SK-N-SH (cell line): ENCODE measurements around the gene FAM53A. TPM values are rescaled to one million over a fixed set of nuclear protein-coding genes. Genes with fewer than 3 reads are reported as not detected.

ENCODE experiments used
- CTCF ChIA-PET: fragments of 300-600, 350-600 bp; formaldehyde crosslinking; extraction: SDS; loops from one replicate; lab custom pipeline; 2021; lab: Yijun Ruan, JAX
- POLR2A ChIA-PET: fragments of 350-600 bp; sonication (Branson Sonifier 250); formaldehyde crosslinking; extraction: SDS; loops from one replicate; lab custom pipeline; 2020; ENCODE audit warnings: antibody characterized with exemption, inconsistent platforms; lab: Yijun Ruan, JAX
- DNase-seq: peaks from one replicate; pipeline ENCODE4 v3.0.0; 2012
- H2AFZ ChIP-seq: fragments of 200-600 bp; sonication (generic); 2 replicates; pipeline ENCODE4 v1.8.1; 2016; ENCODE audit warnings: antibody characterized with exemption, mild to moderate bottlenecking, low read depth
- H3F3A ChIP-seq: fragments of 200-600 bp; sonication (generic); replicated peaks from 2 replicates; pipeline ENCODE3; 2016; ENCODE audit warnings: antibody characterized with exemption, mild to moderate bottlenecking; ENCODE audit not compliant: insufficient read depth
- H3K27ac ChIP-seq, 2 experiments: fragments of 200-500 bp in 1 of 2; fragments of 200-600 bp in 1 of 2; sonication (Bioruptor generic) in 1 of 2; sonication (generic), shearing (Covaris generic) in 1 of 2; 2 replicates each; pipeline versions ENCODE4 v1.5.1 to v1.6.1; 2014 to 2016; ENCODE audit warnings: low read depth in 2 of 2, inconsistent platforms in 1 of 2, low read length in 1 of 2, mild to moderate bottlenecking in 1 of 2, mixed read lengths in 1 of 2
- H3K27me3 ChIP-seq: fragments of 200-600 bp; sonication (generic), shearing (Covaris generic); 2 replicates; pipeline ENCODE4 v1.6.1; 2016; ENCODE audit warnings: mixed run types; ENCODE audit not compliant: insufficient read depth
- H3K36me3 ChIP-seq, 2 experiments: fragments of 200-500 bp in 1 of 2; fragments of 200-600 bp in 1 of 2; sonication (Bioruptor generic) in 1 of 2; sonication (generic) in 1 of 2; replicated peaks in 1 of 2; 2 replicates each; pipeline versions ENCODE3 to v1.5.1; 2014 to 2016; ENCODE audit warnings: low read length in 1 of 2, mild to moderate bottlenecking in 1 of 2; ENCODE audit not compliant: insufficient read depth in 2 of 2, control insufficient read depth in 1 of 2
- H3K4me1 ChIP-seq, 2 experiments: fragments of 200-500 bp in 1 of 2; fragments of 200-600 bp in 1 of 2; sonication (Bioruptor generic) in 1 of 2; sonication (generic), shearing (Covaris generic) in 1 of 2; 2 replicates each; pipeline versions ENCODE4 v1.5.1 to v1.6.1; 2014 to 2016; ENCODE audit warnings: low read depth in 1 of 2, low read length in 1 of 2, mixed run types in 1 of 2; ENCODE audit not compliant: insufficient read depth in 2 of 2, control insufficient read depth in 1 of 2
- H3K4me2 ChIP-seq: fragments of 200-600 bp; sonication (generic), shearing (Covaris generic); 2 replicates; pipeline ENCODE4 v1.6.1; 2017; ENCODE audit warnings: mixed run types
- H3K4me3 ChIP-seq, 2 experiments: fragments of 200-500 bp in 1 of 2; fragments of 200-600 bp in 1 of 2; sonication (Bioruptor generic) in 1 of 2; sonication (generic), shearing (Covaris generic) in 1 of 2; 2 replicates each; pipeline versions ENCODE4 v1.5.1 to v1.8.1; 2014 to 2016; ENCODE audit warnings: low read depth in 2 of 2, inconsistent platforms in 1 of 2, low read length in 1 of 2, mild to moderate bottlenecking in 1 of 2, mixed read lengths in 1 of 2, moderate library complexity in 1 of 2
- H3K79me2 ChIP-seq: fragments of 200-600 bp; sonication (generic); 2 replicates; pipeline ENCODE4 v1.8.1; 2017; ENCODE audit warnings: mild to moderate bottlenecking; ENCODE audit not compliant: insufficient read depth
- H3K9ac ChIP-seq: fragments of 200-600 bp; sonication (generic); 2 replicates; pipeline ENCODE4 v1.6.1; 2017; ENCODE audit warnings: mixed run types
- H3K9me2 ChIP-seq: fragments of 200-600 bp; sonication (generic); 2 replicates; pipeline ENCODE4 v1.6.1; 2017; ENCODE audit warnings: mixed run types
- H3K9me3 ChIP-seq: fragments of 200-600 bp; sonication (generic); 2 replicates; pipeline ENCODE4 v1.6.1; 2017; ENCODE audit warnings: mixed run types, mild to moderate bottlenecking, moderate library complexity
- H4K20me1 ChIP-seq: fragments of 200-600 bp; sonication (generic); 2 replicates; pipeline ENCODE4 v1.6.1; 2017; ENCODE audit warnings: mild to moderate bottlenecking, mixed run types; ENCODE audit not compliant: insufficient read depth
- CHD2 ChIP-seq: fragments of 150-350 bp; IDR thresholded peaks from 2 replicates; pipeline ENCODE4 v1.6.1; 2018; ENCODE audit warnings: low read length; ENCODE audit not compliant: partially characterized antibody
- EP300 ChIP-seq, 2 experiments: IDR thresholded peaks; 2 replicates each; pipeline versions ENCODE4 v1.4.0 to v1.6.1; 2012; ENCODE audit warnings: borderline replicate concordance in 1 of 2, low read depth in 1 of 2, low read length in 1 of 2
- GATA2 ChIP-seq: sonication (generic); formaldehyde crosslinking; IDR thresholded peaks from 2 replicates; pipeline ENCODE4 v1.5.0; 2020; ENCODE audit warnings: mild to moderate bottlenecking, missing genetic modification reagents
- JUND ChIP-seq: IDR thresholded peaks from 2 replicates; pipeline ENCODE4 v1.4.0; 2012
- MEF2A ChIP-seq: IDR thresholded peaks from 2 replicates; pipeline ENCODE4 v1.4.0; 2012; ENCODE audit warnings: low read depth, borderline replicate concordance
- RCOR1 ChIP-seq: fragments of 150-350 bp; IDR thresholded peaks from 2 replicates; pipeline ENCODE4 v1.6.1; 2017; ENCODE audit warnings: antibody characterized with exemption, low read length
- RFX5 ChIP-seq: IDR thresholded peaks from 2 replicates; pipeline ENCODE4 v1.6.1; 2012; ENCODE audit warnings: mild to moderate bottlenecking, improper control_type of control experiment, low read length
- WGBS: methylation state at CpG from one replicate; pipeline ENCODE4 v1.1.6; 2017; ENCODE audit warnings: low lambda C conversion rate; 5-methylcytosine and 5-hydroxymethylcytosine counted together
- polyA plus RNA-seq, 3 experiments: library from polyadenylated mRNA; depleted of rRNA; stranded (reverse); fragments of >200 nt; gene quantifications; 2 replicates each; pipeline ENCODE4 v1.2.3, GENCODE V29; 2012
- TF ChIP-seq, protein P1 (sequence below): fragments of 200-600 bp; sonication (generic); IDR thresholded peaks from 2 replicates; pipeline ENCODE4 v1.6.1; 2017; ENCODE audit warnings: antibody characterized with exemption, mild to moderate bottlenecking, moderate library complexity
- TF ChIP-seq, protein P2 (sequence below): IDR thresholded peaks from 2 replicates; pipeline ENCODE4; 2012
- TF ChIP-seq, protein P3 (sequence below): IDR thresholded peaks from 2 replicates; pipeline ENCODE4 v1.4.0; 2012; ENCODE audit warnings: low read depth, borderline replicate concordance

FAM53A gene
- polyA plus RNA-seq, 1 of the 3 experiments (the other 2 are of a cell fraction): 7.6 TPM

DNA sequence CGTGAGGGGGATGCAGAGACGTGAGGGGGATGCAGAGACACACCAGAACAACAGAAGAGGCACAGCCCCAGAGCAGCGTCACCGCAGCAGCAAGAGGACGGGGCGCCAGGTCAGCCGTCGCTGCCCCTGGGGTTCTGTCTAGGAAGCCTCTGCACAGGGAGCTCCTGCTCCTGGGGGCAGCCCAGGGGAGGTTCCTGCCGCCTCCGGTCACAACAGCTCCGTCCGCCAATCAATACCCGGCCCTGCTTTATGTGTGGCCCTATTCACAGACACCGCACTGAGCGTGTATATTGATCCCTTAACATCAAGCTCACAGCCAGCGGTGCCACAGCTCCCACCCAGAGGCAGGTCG lies 69.6 kb downstream of the FAM53A start:
- Histone ChIP-seq H3K27me3 (no peaks in the 10 kb centered on the region), H3K4me3 (no peak overlapping the region), H3K4me2 (no peak overlapping the region), H3F3A (no peaks in the 10 kb centered on the region), H3K79me2 (no peaks in the 10 kb centered on the region), H3K4me1 (no peaks in the 10 kb centered on the region), H3K27ac (no peak overlapping the region), H3K9me2 (no peaks in the 10 kb centered on the region), H3K9me3 (no peaks in the 10 kb centered on the region), H2AFZ (no peak overlapping the region), H4K20me1 (no peaks in the 10 kb centered on the region), H3K36me3 (no peaks in the 10 kb centered on the region), H3K9ac (no peak overlapping the region)
- no peak for DNase-seq
- WGBS: 84% methylated on average over 12 of the region's 17 CpGs
- POLR2A ChIA-PET: no interaction called here
- TF ChIP-seq, protein P1, sequence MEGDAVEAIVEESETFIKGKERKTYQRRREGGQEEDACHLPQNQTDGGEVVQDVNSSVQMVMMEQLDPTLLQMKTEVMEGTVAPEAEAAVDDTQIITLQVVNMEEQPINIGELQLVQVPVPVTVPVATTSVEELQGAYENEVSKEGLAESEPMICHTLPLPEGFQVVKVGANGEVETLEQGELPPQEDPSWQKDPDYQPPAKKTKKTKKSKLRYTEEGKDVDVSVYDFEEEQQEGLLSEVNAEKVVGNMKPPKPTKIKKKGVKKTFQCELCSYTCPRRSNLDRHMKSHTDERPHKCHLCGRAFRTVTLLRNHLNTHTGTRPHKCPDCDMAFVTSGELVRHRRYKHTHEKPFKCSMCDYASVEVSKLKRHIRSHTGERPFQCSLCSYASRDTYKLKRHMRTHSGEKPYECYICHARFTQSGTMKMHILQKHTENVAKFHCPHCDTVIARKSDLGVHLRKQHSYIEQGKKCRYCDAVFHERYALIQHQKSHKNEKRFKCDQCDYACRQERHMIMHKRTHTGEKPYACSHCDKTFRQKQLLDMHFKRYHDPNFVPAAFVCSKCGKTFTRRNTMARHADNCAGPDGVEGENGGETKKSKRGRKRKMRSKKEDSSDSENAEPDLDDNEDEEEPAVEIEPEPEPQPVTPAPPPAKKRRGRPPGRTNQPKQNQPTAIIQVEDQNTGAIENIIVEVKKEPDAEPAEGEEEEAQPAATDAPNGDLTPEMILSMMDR: no peak
- TF ChIP-seq, protein P2, sequence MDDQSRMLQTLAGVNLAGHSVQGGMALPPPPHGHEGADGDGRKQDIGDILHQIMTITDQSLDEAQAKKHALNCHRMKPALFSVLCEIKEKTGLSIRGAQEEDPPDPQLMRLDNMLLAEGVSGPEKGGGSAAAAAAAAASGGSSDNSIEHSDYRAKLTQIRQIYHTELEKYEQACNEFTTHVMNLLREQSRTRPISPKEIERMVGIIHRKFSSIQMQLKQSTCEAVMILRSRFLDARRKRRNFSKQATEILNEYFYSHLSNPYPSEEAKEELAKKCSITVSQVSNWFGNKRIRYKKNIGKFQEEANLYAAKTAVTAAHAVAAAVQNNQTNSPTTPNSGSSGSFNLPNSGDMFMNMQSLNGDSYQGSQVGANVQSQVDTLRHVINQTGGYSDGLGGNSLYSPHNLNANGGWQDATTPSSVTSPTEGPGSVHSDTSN: no peak
- TF ChIP-seq CHD2: no peak
- TF ChIP-seq GATA2 (CRISPR knock-in tag): no peak
- no peak for TF ChIP-seq JUND
- TF ChIP-seq, protein P3, sequence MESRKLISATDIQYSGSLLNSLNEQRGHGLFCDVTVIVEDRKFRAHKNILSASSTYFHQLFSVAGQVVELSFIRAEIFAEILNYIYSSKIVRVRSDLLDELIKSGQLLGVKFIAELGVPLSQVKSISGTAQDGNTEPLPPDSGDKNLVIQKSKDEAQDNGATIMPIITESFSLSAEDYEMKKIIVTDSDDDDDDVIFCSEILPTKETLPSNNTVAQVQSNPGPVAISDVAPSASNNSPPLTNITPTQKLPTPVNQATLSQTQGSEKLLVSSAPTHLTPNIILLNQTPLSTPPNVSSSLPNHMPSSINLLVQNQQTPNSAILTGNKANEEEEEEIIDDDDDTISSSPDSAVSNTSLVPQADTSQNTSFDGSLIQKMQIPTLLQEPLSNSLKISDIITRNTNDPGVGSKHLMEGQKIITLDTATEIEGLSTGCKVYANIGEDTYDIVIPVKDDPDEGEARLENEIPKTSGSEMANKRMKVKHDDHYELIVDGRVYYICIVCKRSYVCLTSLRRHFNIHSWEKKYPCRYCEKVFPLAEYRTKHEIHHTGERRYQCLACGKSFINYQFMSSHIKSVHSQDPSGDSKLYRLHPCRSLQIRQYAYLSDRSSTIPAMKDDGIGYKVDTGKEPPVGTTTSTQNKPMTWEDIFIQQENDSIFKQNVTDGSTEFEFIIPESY: no peak
- CTCF ChIA-PET: interaction anchor here (1.1 kb wide), 1 partner anchor 14 kb away, joined by 3 read pairs; no protein-coding TSS in a partner anchor

DNA sequence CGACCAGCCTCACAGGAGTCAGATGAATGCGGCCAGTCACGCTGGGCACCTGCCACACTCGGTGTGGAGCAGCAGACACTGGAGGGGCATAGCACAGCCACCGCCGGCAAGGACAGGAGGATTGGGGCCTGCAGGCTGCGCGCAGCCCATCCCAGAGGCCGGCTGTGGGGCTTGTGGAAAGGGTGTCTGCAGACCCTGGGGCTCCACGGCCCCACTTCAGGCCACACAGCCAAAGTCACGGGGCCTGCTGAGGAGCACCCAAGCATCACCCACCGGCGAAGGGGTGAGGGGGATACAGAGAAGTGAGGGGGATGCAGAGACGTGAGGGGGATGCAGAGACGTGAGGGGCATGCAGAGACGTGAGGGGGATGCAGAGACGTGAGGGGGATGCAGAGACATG lies 70.1 kb downstream of the FAM53A start:
- Histone ChIP-seq H3K4me1 (no peaks in the 10 kb centered on the region), H2AFZ (no peak overlapping the region), H3K36me3 (no peaks in the 10 kb centered on the region), H3K79me2 (no peaks in the 10 kb centered on the region), H3F3A (no peaks in the 10 kb centered on the region), H4K20me1 (no peaks in the 10 kb centered on the region), H3K27ac (no peak overlapping the region), H3K9me3 (no peaks in the 10 kb centered on the region), H3K27me3 (no peaks in the 10 kb centered on the region), H3K4me2 (no peak overlapping the region), H3K9ac (no peak overlapping the region), H3K4me3 (no peak overlapping the region), H3K9me2 (no peaks in the 10 kb centered on the region)
- whole genome bisulfite sequencing: 78% methylated on average over 17 of the region's 17 CpGs
- ChIA-PET POLR2A (no interaction called here), CTCF (interaction anchor here (1.1 kb wide), 1 partner anchor 15 kb away, joined by 3 read pairs; no protein-coding TSS in a partner anchor)
- TF ChIP-seq EP300 (IDR thresholded peaks at IDR 0.05; ENCODE audit: borderline replicate concordance in 1 of 2, low read depth in 1 of 2, low read length in 1 of 2): no peak
- TF ChIP-seq RCOR1: no peak
- TF ChIP-seq RFX5: no peak
- no peak for TF ChIP-seq MEF2A
- no peak for DNase-seq
